GM21390 (cell line): Measurements from ENCODE around the gene SFMBT2.
"Not testable (repeated sequence)": the region's sequence is repeated elsewhere in the genome, so short reads cannot be mapped to it uniquely, and the experiment has no call there.

ENCODE experiments used
- ATAC-seq: cut with Tn5 transposase; IDR thresholded peaks from one replicate; pipeline ENCODE4 v1.9.1; 2021; ENCODE audit not compliant: unreplicated experiment

SFMBT2 gene

GRCh38 chr10:7333961-7334641, 76.7 kb downstream of the SFMBT2 start:
- ATAC-seq, result no peak

GRCh38 chr10:7329219-7329618, 81.6 kb downstream of the SFMBT2 start:
- no peak for ATAC-seq

- no peak for ATAC-seq
Observed at GRCh38 chr10:7327885-7328284, 82.9 kb downstream of the SFMBT2 start.

GRCh38 chr10:7322623-7323022, 88.2 kb downstream of the SFMBT2 start:
- ATAC-seq, result no peak

- ATAC-seq, result no peak
Observed at GRCh38 chr10:7320072-7320471, 90.8 kb downstream of the SFMBT2 start.

GRCh38 chr10:7319632-7320031, 91.2 kb downstream of the SFMBT2 start:
- ATAC-seq, result no peak

GRCh38 chr10:7318836-7319235, 92.0 kb downstream of the SFMBT2 start:
- ATAC-seq, result no peak

- peak; percentile 44 for ATAC-seq
Observed at GRCh38 chr10:7317786-7318446, 92.9 kb downstream of the SFMBT2 start.

GRCh38 chr10:7316839-7317238, 94.0 kb downstream of the SFMBT2 start:
- no peak for ATAC-seq

GRCh38 chr10:7315906-7316305, 94.9 kb downstream of the SFMBT2 start:
- no peak for ATAC-seq

- ATAC-seq, result no peak
Observed at GRCh38 chr10:7314170-7314569, 96.7 kb downstream of the SFMBT2 start.

- ATAC-seq, result no peak
Observed at GRCh38 chr10:7312488-7312857, 98.4 kb downstream of the SFMBT2 start.

- ATAC-seq, result not testable (repeated sequence)
Observed at GRCh38 chr10:7311850-7312487, 98.9 kb downstream of the SFMBT2 start.

- ATAC-seq, result no peak
Observed at GRCh38 chr10:7311218-7311849, 99.5 kb downstream of the SFMBT2 start.

- no peak for ATAC-seq
Observed at GRCh38 chr10:7310076-7310475, 100.8 kb downstream of the SFMBT2 start.

GRCh38 chr10:7308826-7309225, 102.0 kb downstream of the SFMBT2 start:
- no peak for ATAC-seq

GRCh38 chr10:7306616-7307015, 104.2 kb downstream of the SFMBT2 start:
- ATAC-seq, result no peak

GRCh38 chr10:7306147-7306546, 104.7 kb downstream of the SFMBT2 start:
- peak; percentile 61 for ATAC-seq

GRCh38 chr10:7305053-7305452, 105.8 kb downstream of the SFMBT2 start:
- no peak for ATAC-seq

- no peak for ATAC-seq
Observed at GRCh38 chr10:7304110-7304509, 106.7 kb downstream of the SFMBT2 start.

GRCh38 chr10:7302930-7303557, 107.8 kb downstream of the SFMBT2 start:
- ATAC-seq, result no peak
